Hepatocyte (in vitro differentiated cells): ENCODE results near the gene ARL1.
"Not testable (repeated sequence)": the region's sequence is repeated elsewhere in the genome, so short reads cannot be mapped to it uniquely, and the experiment has no call there.

Source experiments
- CTCF ChIP-seq: fragments of 200-600 bp; sonication (generic); IDR thresholded peaks from 2 replicates; pipeline ENCODE4 v1.5.1; 2016; ENCODE audit warnings: antibody characterized with exemption, mild to moderate bottlenecking; ENCODE audit not compliant: poor library complexity
- EZH2 ChIP-seq: fragments of 200-600 bp; sonication (generic); IDR thresholded peaks from 2 replicates; pipeline ENCODE4 v1.6.1; 2016; ENCODE audit warnings: antibody characterized with exemption, mild to moderate bottlenecking, borderline replicate concordance

DNA sequence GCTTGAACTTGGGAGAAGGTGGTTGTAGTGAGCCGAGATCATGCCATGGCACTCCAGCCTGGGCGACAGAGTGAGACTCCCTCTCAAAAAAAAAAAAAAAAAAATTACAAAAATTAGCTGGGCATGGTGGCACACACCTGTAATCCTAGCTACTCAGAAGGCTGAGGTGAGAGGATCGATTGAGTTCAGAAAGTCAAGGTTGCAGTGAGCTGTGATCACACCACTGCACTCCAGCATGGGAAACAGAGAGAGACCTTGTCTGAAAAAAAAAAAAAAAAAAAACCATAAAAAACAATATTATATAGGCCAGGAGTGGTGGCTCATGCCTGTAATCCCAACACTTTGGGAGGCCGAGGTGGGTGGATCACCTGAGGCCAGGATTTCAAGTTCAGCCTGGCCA lies 14.5 kb upstream of the ARL1 start:
- TF ChIP-seq CTCF, EZH2: not testable (repeated sequence)
